Fibroblast of lung (primary cell): ENCODE results near the gene NCK2.

Experiments used
- CTCF ChIP-seq, 2 donors: IDR thresholded peaks in 1 of 2; conservative IDR thresholded peaks in 1 of 2; 1 replicate in 1 of 2; 2 replicates in 1 of 2; pipeline ENCODE4 v1.5.1; 2011 to 2012; ENCODE audit warnings: low read length in 2 of 2, control low read depth in 1 of 2, inconsistent platforms in 1 of 2, low read depth in 1 of 2, mild to moderate bottlenecking in 1 of 2
- EZH2 ChIP-seq: IDR thresholded peaks from 2 replicates; pipeline ENCODE4 v1.5.1; 2012; ENCODE audit warnings: low read length, control low read depth, mild to moderate bottlenecking; ENCODE audit errors: missing control alignments

GRCh38 chr2:105718846-105719481 is 25.7 kb upstream of the NCK2 start:
- no peak for TF ChIP-seq CTCF (conservative IDR thresholded peaks at IDR 0.05 in 1 of 2, IDR thresholded peaks at IDR 0.05 in 1 of 2; ENCODE audit: low read depth in 1 of 2, low read length in 2 of 2)
- TF ChIP-seq EZH2, result no peak
